BE2C (cell line): ENCODE measurements around the gene NDUFS7.
A peak's percentile ranks its signal among the peaks of the same experiment; 100 is the strongest.

ENCODE experiments used
- DNase-seq: peaks from one replicate; pipeline ENCODE4 v3.0.0-alpha.2; 2020
- H3K27me3 ChIP-seq: fragments of 250-450 bp; sonication (Bioruptor Pico); 2 replicates; pipeline ENCODE4 v1.5.1; 2020; ENCODE audit warnings: mild to moderate bottlenecking
- H3K36me3 ChIP-seq: fragments of 250-450 bp; sonication (Bioruptor Pico); 2 replicates; pipeline ENCODE4 v1.5.1; 2020; ENCODE audit warnings: mild to moderate bottlenecking
- H3K4me1 ChIP-seq: fragments of 250-450 bp; sonication (Bioruptor Pico); 2 replicates; pipeline ENCODE4 v1.5.1; 2020
- H3K4me3 ChIP-seq: 2 replicates; pipeline ENCODE4 v1.5.1; 2011; ENCODE audit warnings: low read depth, low read length
- H3K9me3 ChIP-seq: fragments of 250-450 bp; sonication (Bioruptor Pico); 2 replicates; pipeline ENCODE4 v1.5.1; 2020
- CTCF ChIP-seq: IDR thresholded peaks from 2 replicates; pipeline ENCODE4 v1.5.1; 2012; ENCODE audit warnings: mild to moderate bottlenecking, low read depth, low read length

NDUFS7 gene

DNA sequence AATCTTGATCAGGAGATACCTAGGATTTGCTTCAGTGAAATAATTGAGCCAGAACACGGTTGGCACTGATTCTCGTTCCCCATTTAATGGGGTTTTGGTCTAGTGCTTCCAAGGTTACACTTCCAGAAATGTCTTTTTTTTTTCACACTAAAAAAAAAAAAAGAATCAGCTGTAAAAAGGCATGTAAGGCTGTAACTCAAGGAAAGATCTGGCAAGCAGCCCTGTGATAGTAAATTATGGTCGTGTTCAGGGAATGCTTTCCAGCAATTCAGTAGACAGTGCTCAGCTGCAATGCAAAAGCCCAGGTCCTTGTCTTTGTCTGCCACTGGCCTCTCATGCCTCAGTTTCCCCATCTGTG, 27.2 kb upstream of the NDUFS7 start:
- Histone ChIP-seq H3K36me3 (peaks cover 33% of the 10 kb centered on the region), H3K4me1 (peaks cover 29% of the 10 kb centered on the region), H3K27me3 (no peaks in the 10 kb centered on the region), H3K9me3 (no peaks in the 10 kb centered on the region), H3K4me3 (peak overlapping the region; percentile 72)
- DNase-seq = no peak
- no peak for TF ChIP-seq CTCF

DNA sequence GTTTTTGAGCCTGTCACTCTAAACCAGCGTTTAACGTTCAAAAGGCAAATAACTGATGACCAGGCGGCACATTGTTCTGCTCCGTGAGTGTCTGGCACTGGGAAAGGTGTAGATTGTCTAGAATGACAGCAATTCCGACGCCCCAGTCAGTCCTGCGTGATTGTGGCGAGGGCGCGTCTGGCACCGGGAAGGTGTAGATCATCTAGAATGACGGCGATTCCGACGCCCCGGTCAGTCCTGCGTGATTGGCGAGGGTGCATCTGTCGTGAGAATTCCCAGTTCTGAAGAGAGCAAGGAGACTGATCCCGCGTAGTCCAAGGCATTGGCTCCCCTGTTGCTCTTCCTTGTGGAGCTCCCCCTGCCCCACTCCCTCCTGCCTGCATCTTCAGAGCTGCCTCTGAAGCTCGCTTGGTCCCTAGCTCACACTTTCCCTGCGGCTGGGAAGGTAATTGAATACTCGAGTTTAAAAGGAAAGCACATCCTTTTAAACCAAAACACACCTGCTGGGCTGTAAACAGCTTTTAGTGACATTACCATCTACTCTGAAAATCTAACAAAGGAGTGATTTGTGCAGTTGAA, 26.1 kb upstream of the NDUFS7 start:
- Histone ChIP-seq H3K4me3 (no peak overlapping the region), H3K9me3 (no peaks in the 10 kb centered on the region), H3K36me3 (peaks cover 44% of the 10 kb centered on the region), H3K4me1 (peaks cover 31% of the 10 kb centered on the region), H3K27me3 (no peaks in the 10 kb centered on the region)
- DNase-seq = no peak
- no peak for TF ChIP-seq CTCF

DNA sequence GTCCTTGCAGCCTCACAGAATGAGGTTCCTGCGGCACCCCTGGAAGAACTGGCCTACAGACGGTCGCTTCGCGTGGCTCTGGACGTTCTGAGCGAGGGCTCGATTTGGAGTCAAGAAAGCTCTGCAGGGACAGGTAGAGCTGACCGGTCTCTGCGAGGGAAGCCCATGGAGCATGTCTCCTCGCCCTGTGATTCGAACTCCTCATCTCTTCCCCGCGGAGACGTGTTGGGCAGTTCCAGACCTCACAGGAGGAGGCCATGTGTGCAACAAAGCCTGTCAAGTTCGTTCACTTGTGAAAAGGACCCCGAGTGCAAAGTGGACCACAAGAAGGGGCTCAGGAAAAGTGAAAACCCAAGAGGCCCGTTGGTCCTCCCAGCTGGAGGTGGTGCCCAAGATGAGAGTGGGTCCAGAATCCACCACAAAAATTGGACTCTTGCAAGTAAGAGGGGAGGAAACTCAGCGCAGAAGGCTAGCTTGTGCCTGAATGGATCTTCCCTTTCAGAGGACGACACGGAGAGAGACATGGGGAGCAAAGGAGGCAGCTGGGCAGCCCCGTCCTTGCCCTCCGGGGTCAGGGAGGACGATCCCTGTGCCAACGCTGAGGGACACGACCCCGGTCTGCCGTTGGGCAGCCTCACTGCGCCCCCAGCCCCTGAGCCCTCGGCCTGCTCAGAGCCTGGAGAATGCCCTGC, 23.4 kb upstream of the NDUFS7 start:
- no peaks in the 10 kb centered on the region for H3K27me3 ChIP-seq
- peaks cover 28% of the 10 kb centered on the region for H3K4me1 ChIP-seq
- H3K36me3 ChIP-seq = peaks cover 58% of the 10 kb centered on the region
- no peak for DNase-seq
- H3K4me3 ChIP-seq = peak overlapping the region; percentile 1; the same call in 1 of the 2 replicates
- H3K9me3 ChIP-seq = no peaks in the 10 kb centered on the region
- TF ChIP-seq CTCF = no peak

- Histone ChIP-seq H3K27me3 (no peaks in the 10 kb centered on the region), H3K4me3 (peak overlapping the region; percentile 39), H3K9me3 (no peaks in the 10 kb centered on the region), H3K36me3 (peaks cover 58% of the 10 kb centered on the region), H3K4me1 (peaks cover 28% of the 10 kb centered on the region)
- peak; percentile 97 for DNase-seq
- TF ChIP-seq CTCF = peak; percentile 23; the same call in 1 of the 2 replicates
These were observed 22.8 kb upstream of the NDUFS7 start for GRCh38 chr19:1360818-1361461.

- H3K27me3 ChIP-seq = no peaks in the 10 kb centered on the region
- H3K9me3 ChIP-seq = no peaks in the 10 kb centered on the region
- H3K4me3 ChIP-seq = peak overlapping the region; percentile 39
- peaks cover 32% of the 10 kb centered on the region for H3K4me1 ChIP-seq
- no peak for DNase-seq
- no peak for TF ChIP-seq CTCF
- peaks cover 64% of the 10 kb centered on the region for H3K36me3 ChIP-seq
These were observed 21.9 kb upstream of the NDUFS7 start for GRCh38 chr19:1361601-1362386.
